HCT116 (cell line): ENCODE results near the gene ACADS.

Experiments
- EGR1 ChIP-seq: IDR thresholded peaks from 2 replicates; pipeline ENCODE4 v1.6.1; 2012; ENCODE audit warnings: low read depth
- FOSL1 ChIP-seq: IDR thresholded peaks from 2 replicates; pipeline ENCODE4 v1.6.1; 2012; ENCODE audit warnings: low read depth
- JUND ChIP-seq: IDR thresholded peaks from 2 replicates; pipeline ENCODE4 v1.6.1; 2012
- POLR2A ChIP-seq: IDR thresholded peaks from 2 replicates; pipeline ENCODE4 v1.7.0; 2011; ENCODE audit warnings: borderline replicate concordance; ENCODE audit not compliant: insufficient read depth, insufficient read length; ENCODE audit errors: extremely low read depth
- POLR2AphosphoS5 ChIP-seq: IDR thresholded peaks from 2 replicates; pipeline ENCODE4 v1.6.1; 2011; ENCODE audit warnings: mild to moderate bottlenecking, low read depth, low read length, moderate library complexity
- RAD21 ChIP-seq: IDR thresholded peaks from 2 replicates; pipeline ENCODE4 v1.6.1; 2012; ENCODE audit warnings: low read depth, mild to moderate bottlenecking
- SP1 ChIP-seq: IDR thresholded peaks from 2 replicates; pipeline ENCODE4 v1.6.1; 2012; ENCODE audit warnings: low read depth
- TF ChIP-seq, protein P1 (sequence below), 3 experiments: fragments of 200-600 bp in 1 of 3; sonication (generic) in 1 of 3; IDR thresholded peaks in 2 of 3; conservative IDR thresholded peaks in 1 of 3; 2 replicates each; pipeline ENCODE4 v1.5.1; 2012 to 2017; ENCODE audit warnings: low read depth in 2 of 3, low read length in 2 of 3, antibody characterized with exemption in 1 of 3, borderline replicate concordance in 1 of 3, control low read depth in 1 of 3, mild to moderate bottlenecking in 1 of 3, mixed read lengths in 1 of 3, mixed run types in 1 of 3, moderate library complexity in 1 of 3; ENCODE audit not compliant: insufficient read depth in 1 of 3
- TF ChIP-seq, protein P2 (sequence below): IDR thresholded peaks from 2 replicates; pipeline ENCODE4 v1.6.1; 2012; ENCODE audit warnings: low read depth
- TF ChIP-seq, protein P3 (sequence below): IDR thresholded peaks from 2 replicates; pipeline ENCODE4 v1.6.1; 2011; ENCODE audit warnings: mild to moderate bottlenecking, low read length, moderate library complexity; ENCODE audit not compliant: insufficient replicate concordance; ENCODE audit errors: extremely low read depth
- TF ChIP-seq, protein P4 (sequence below): IDR thresholded peaks from 2 replicates; pipeline ENCODE4 v1.6.1; 2012

DNA sequence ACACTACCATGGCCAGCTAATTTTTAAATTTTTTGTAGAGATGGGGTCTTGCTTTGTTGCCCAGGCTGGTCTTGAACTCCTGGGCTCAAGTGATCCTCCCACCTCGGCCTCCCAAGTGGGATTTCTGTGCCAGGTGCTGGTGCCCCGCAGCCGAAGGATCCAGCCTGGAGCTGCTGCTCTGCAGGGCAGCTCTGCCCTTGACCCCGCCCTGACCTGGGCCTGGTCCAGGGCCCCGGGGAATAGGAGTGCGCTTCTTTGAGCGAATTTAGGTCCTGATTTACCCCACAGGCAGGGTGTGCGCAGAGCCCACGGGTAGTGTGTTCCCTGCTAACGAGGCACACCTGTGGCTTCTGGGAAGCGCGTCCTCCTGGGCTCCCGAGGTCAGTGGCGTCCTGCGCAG, 15.2 kb downstream of the ACADS start:
- TF ChIP-seq, protein P1, sequence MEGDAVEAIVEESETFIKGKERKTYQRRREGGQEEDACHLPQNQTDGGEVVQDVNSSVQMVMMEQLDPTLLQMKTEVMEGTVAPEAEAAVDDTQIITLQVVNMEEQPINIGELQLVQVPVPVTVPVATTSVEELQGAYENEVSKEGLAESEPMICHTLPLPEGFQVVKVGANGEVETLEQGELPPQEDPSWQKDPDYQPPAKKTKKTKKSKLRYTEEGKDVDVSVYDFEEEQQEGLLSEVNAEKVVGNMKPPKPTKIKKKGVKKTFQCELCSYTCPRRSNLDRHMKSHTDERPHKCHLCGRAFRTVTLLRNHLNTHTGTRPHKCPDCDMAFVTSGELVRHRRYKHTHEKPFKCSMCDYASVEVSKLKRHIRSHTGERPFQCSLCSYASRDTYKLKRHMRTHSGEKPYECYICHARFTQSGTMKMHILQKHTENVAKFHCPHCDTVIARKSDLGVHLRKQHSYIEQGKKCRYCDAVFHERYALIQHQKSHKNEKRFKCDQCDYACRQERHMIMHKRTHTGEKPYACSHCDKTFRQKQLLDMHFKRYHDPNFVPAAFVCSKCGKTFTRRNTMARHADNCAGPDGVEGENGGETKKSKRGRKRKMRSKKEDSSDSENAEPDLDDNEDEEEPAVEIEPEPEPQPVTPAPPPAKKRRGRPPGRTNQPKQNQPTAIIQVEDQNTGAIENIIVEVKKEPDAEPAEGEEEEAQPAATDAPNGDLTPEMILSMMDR (IDR thresholded peaks at IDR 0.05 in 2 of 3, conservative IDR thresholded peaks at IDR 0.05 in 1 of 3; ENCODE audit: borderline replicate concordance in 1 of 3, insufficient read depth in 1 of 3, low read depth in 2 of 3, low read length in 2 of 3), result no peak
- TF ChIP-seq POLR2AphosphoS5 (no peak), POLR2A (no peak), EGR1 (no peak), SP1 (no peak), FOSL1 (no peak), RAD21 (no peak), JUND (no peak)
- TF ChIP-seq, protein P2, sequence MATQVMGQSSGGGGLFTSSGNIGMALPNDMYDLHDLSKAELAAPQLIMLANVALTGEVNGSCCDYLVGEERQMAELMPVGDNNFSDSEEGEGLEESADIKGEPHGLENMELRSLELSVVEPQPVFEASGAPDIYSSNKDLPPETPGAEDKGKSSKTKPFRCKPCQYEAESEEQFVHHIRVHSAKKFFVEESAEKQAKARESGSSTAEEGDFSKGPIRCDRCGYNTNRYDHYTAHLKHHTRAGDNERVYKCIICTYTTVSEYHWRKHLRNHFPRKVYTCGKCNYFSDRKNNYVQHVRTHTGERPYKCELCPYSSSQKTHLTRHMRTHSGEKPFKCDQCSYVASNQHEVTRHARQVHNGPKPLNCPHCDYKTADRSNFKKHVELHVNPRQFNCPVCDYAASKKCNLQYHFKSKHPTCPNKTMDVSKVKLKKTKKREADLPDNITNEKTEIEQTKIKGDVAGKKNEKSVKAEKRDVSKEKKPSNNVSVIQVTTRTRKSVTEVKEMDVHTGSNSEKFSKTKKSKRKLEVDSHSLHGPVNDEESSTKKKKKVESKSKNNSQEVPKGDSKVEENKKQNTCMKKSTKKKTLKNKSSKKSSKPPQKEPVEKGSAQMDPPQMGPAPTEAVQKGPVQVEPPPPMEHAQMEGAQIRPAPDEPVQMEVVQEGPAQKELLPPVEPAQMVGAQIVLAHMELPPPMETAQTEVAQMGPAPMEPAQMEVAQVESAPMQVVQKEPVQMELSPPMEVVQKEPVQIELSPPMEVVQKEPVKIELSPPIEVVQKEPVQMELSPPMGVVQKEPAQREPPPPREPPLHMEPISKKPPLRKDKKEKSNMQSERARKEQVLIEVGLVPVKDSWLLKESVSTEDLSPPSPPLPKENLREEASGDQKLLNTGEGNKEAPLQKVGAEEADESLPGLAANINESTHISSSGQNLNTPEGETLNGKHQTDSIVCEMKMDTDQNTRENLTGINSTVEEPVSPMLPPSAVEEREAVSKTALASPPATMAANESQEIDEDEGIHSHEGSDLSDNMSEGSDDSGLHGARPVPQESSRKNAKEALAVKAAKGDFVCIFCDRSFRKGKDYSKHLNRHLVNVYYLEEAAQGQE, result no peak
- TF ChIP-seq, protein P3, sequence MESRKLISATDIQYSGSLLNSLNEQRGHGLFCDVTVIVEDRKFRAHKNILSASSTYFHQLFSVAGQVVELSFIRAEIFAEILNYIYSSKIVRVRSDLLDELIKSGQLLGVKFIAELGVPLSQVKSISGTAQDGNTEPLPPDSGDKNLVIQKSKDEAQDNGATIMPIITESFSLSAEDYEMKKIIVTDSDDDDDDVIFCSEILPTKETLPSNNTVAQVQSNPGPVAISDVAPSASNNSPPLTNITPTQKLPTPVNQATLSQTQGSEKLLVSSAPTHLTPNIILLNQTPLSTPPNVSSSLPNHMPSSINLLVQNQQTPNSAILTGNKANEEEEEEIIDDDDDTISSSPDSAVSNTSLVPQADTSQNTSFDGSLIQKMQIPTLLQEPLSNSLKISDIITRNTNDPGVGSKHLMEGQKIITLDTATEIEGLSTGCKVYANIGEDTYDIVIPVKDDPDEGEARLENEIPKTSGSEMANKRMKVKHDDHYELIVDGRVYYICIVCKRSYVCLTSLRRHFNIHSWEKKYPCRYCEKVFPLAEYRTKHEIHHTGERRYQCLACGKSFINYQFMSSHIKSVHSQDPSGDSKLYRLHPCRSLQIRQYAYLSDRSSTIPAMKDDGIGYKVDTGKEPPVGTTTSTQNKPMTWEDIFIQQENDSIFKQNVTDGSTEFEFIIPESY, result no peak
- TF ChIP-seq, protein P4, sequence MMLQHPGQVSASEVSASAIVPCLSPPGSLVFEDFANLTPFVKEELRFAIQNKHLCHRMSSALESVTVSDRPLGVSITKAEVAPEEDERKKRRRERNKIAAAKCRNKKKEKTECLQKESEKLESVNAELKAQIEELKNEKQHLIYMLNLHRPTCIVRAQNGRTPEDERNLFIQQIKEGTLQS, result no peak
